ENCODE data around the gene HIVEP3. TPM values are rescaled to one million over a fixed set of nuclear protein-coding genes. Genes with fewer than 3 reads are reported as not detected.

Gene HIVEP3
- total and polyA plus RNA-seq, 2 of the 13 experiments (the other 11 are each of a cell fraction or from before 2014, with no cell fraction given) = 0.05 TPM; not detected in 1

GRCh38 chr1:41936107-41936506 is 17.4 kb upstream of the HIVEP3 start (continued):
- TF ChIP-seq BCLAF1 (IDR thresholded peaks at IDR 0.05) (no peak), ZNF503 (CRISPR knock-in tag; IDR thresholded peaks at IDR 0.05) (no peak), ZNF678 (CRISPR knock-in tag; IDR thresholded peaks at IDR 0.05) (no peak), MLLT10 (CRISPR knock-in tag; IDR thresholded peaks at IDR 0.05) (no peak), SNAPC5 (CRISPR knock-in tag; IDR thresholded peaks at IDR 0.05; ENCODE audit: borderline replicate concordance) (no peak), SMAD1 (CRISPR knock-in tag; IDR thresholded peaks at IDR 0.05; ENCODE audit: borderline replicate concordance, low read depth) (no peak), REST (IDR thresholded peaks at IDR 0.05; ENCODE audit: borderline replicate concordance in 1 of 2, low read depth in 1 of 2, low read length in 2 of 2) (no peak), ZNF616 (CRISPR knock-in tag; IDR thresholded peaks at IDR 0.05; ENCODE audit: low read depth) (no peak), CTCF (CRISPR knock-in tag; IDR thresholded peaks at IDR 0.05) (no peak), ZNF552 (CRISPR knock-in tag; IDR thresholded peaks at IDR 0.05; ENCODE audit: borderline replicate concordance) (no peak)

Data from HepG2 (cell line).